ENCODE measurements around the gene SCGB1C1.

GRCh38 chr11:214083-214482 is 21.2 kb downstream of the SCGB1C1 start:
- no peak for TF ChIP-seq CTCF (conservative IDR thresholded peaks at IDR 0.05; ENCODE audit: low read length)
- TF ChIP-seq EZH2phosphoT487 (IDR thresholded peaks at IDR 0.05; ENCODE audit: borderline replicate concordance): no peak

All from Loucy (cell line).